ENCODE data around the gene FUT9.
"Not testable (repeated sequence)": the region's sequence is repeated elsewhere in the genome, so short reads cannot be mapped to it uniquely, and the experiment has no call there.

FUT9 gene

DNA sequence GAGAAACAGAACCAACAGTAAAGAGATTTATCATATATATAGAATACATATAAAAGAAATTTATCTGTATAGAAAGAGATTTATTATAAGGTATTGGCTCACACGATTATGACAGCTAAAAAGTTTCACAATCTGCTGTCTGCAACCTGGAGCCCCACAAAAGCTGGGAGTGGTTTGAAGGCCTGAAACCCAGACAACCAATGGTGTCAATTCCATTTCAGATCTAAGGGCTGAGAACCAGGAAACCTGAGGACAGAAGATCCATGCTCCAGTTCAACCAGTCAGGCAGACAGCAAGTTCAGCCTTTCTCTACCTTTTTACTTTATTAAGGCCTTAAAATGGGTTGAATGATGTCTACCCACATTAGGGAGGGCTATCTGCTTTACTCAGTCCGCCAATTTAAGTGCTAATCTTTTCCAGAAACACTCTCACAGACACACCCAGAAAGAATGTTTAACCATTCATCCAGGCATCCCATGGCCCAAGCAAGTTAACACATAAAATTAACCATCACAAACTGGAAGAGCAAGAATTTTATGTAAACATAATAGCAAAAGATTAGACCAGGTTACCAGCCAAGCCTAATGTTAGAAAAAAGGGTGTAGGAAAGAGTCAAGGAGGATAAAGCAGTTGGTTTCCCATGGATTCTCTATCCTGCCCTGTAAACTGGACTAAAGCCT lies 170.9 kb downstream of the FUT9 start:
- DNase-seq (ENCODE audit: low read depth), result no peak

DNA sequence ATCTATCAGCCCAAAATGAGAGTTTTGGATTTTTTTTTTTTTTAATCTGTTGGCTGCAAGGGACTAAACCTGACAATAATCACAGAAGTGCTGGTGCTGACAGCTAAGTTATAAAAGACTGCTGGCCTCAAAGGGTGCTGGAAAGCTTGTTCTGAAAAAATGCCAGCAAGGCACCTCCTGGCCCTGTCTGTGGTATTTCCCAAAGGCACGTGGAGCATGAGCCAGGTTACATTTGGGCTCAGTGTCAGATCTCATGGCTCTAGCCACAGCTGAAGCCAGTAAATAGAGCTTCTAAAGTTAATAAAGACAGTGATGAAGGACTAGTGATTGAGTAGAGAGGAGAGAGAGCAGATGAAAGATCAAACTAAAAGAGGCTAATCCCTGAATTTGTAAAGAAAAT lies 178.9 kb downstream of the FUT9 start:
- no peak for DNase-seq (ENCODE audit: low read depth)

DNA sequence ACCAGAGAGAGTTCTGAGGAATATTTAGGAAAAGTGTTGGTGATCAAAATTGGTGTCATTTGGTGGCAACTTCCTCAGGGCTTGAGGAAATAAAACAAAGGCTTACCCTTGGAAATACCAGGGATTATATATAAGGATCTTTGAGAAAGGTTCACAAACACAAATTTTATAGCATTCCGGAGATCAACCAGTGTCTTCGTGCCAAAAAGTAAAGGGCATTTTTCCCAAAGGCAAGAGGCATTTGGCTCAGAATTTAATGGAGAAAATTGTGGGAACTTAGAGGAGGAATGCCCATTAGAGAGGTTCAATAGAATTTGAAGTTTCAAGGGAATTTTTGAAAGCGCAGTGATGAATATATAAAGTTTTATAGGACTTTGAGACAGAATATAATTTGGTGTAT lies 179.5 kb downstream of the FUT9 start:
- no peak for DNase-seq (ENCODE audit: low read depth)

DNA sequence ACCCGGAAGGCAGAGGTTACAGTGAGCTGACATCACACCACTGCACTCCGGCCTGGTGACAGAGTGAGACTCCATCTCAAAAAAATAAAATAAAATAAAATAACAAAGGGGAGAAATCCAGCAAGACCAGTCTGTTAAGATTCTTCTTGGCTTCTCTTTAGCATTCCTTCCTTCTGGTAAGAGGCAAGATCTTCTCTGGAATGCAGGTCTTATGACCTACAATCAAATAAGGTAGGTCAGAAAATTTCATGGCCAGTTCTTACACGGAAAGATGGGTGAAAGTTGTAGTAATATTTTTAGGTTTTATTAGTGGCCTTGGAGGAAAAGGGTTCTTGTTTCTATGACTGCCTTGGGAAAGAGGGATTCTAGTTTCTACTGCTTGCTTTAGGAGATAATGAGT lies 180.9 kb downstream of the FUT9 start:
- DNase-seq (ENCODE audit: low read depth), result no peak

DNA sequence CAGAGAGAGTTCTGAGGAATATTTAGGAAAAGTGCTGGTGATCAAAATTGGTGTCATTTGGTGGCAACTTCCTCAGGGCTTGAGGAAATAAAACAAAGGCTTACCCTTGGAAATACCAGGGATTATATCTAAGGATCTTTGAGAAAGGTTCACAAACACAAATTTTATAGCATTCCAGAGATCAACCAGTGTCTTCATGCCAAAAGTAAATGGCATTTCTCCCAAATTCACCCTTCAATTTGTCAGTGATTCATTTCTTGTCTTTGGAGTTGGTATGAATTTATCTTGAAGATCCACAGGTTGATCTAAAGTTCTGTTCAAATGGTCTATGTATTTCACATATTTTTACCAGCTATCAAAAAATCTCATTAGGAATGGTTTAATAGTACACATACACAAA lies 181.5 kb downstream of the FUT9 start:
- DNase-seq (ENCODE audit: low read depth), result no peak

DNA sequence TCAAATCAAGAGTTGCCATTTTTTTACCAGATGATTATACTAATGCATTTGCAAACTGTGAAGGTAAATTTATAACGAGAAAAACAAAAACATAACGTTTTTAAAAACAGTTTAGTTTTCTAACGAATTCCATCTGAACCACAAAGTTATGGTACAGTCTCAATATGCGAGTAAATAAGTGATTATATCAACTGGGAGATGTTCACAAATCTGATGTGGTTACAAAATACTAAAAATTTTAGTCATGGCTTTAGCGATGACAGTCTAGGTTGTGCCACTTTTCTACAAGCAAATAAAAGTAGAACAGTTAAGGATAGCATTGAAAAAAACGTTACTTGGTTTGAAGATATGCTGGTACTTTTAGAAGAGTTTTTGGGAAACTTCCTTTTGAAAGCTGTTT lies 186.8 kb downstream of the FUT9 start:
- DNase-seq (ENCODE audit: low read depth), result no peak

DNA sequence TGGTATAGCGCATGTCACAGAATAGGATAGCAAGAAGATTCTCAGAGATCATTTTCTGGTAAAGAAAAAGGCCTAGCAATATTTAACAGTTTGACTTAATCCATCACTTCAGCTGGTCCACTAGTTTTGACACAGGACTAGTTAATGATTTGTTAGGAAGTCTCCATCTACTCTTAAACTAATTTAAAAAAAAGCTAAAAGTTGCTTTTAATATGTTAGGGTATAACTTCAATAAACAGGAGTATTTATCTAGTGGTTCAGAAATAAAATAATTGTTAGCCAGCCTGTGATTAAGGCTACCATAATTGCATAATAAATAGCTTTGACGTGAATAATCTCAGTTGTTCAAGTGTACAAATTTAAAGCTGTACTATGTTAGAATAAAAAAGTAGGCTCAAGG lies 195.6 kb downstream of the FUT9 start:
- DNase-seq (ENCODE audit: low read depth), result no peak

DNA sequence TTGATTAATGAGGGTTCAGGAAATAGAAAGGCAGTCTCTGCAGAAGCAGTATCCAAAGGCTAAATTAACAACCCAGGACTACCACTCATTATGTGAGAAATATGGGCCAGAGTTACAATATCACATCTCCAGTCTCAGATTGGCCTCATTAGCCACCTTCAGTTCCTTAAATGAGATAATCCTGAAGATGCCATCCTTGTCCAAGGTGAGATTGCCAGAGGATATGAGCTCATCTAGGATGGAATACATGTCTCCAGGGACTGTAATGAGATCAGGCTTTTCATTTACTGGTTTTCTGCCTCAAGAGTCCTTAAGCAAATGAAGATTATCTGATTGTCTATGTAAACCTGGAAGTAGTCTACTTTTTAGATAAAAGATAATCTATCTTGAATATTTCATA lies 196.3 kb downstream of the FUT9 start:
- DNase-seq (ENCODE audit: low read depth), result no peak

DNA sequence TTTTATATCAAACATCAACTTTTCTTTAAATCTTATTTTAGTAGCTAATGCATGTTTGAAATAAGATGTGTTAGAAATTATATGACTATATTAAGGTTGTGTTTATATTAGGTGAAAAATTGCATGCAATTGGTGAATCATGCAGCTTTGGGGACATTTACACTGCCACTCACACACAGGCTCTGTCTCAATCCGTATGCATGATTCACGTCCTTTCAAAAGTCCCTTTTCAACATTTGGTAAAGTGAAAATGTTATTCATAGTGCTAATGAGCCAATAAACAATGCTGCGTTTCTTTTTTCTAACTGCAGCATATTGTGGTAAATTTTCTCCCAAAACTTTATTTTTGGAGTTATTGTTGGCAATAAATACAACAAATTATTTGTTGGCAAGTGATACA lies 198.0 kb downstream of the FUT9 start:
- DNase-seq (ENCODE audit: low read depth), result no peak

DNA sequence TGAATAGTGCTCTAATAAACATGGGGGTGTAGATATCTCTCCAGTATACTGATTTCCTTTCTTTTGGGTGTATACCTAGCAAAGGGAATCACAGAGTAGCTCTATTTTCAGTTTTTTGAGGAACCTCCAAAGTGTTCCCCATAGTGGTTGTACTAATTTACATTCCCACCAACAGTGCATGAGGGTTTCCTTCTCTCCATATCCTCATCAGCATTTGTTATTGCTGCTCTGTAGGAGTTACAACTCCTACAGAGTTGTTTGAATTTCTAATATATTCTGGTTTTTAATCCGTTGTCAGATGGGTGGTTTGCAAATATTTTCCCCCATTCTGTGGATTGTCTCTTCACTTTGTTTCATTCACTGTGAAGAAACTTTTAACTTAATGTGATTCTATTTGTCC lies 207.9 kb downstream of the FUT9 start:
- DNase-seq (ENCODE audit: low read depth), result no peak

DNA sequence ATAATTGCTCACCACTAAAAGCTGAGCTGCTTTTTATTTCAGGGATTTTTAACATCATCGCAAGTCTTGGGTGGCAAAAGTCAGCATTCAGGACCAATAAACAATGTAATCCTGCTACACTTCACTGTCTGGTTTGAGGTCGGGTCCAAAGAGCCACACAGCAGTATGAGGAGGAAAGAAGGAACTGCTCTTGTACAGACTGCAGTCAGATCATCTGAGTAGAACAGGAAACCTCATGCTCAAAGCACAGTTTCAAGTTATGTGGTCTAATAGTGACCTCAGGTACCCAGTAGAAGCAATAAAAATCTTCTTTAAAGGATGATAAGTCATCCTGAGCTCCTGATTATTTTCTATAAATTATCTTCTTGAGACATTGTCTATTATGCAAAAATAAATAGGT lies 211.4 kb downstream of the FUT9 start:
- DNase-seq (ENCODE audit: low read depth), result no peak

DNA sequence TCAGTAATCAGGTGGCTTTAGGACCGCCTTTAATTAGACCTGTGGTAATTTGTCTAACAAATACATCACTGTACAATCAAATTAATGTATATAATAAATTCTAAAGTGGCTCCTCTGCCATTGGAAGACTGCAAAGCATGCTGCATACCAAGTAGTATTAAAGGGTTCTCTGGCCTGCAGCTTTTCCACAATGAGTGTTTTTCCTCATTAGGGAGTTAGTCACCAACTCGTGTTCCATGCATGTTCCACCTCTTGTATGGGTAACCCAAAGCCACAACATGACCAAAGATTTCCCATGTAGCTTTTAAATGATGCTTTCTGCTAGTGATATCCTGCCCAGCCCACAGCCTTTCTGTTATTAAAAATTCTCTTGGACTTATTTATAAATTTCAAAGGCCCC lies 218.7 kb downstream of the FUT9 start:
- DNase-seq (ENCODE audit: low read depth), result no peak

DNA sequence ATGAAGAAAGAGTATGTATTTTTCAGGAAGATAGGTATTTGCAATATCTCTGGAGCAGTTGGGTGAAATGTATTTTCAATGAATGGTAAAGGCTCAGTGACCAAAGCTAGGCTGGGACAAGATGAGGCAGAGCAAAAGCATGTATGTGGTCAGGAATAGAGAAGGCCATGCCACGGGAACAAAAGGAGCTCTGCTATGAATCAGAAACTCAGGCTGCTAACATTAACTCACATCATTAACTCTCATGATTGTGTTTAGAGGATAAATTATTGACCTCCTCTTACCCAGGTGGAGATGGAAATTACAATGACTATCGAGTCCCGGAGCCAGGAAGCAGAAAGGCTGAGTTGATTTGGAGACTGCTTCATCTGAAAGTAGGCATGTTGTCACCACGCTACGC lies 220.2 kb downstream of the FUT9 start:
- DNase-seq (ENCODE audit: low read depth), result no peak

DNA sequence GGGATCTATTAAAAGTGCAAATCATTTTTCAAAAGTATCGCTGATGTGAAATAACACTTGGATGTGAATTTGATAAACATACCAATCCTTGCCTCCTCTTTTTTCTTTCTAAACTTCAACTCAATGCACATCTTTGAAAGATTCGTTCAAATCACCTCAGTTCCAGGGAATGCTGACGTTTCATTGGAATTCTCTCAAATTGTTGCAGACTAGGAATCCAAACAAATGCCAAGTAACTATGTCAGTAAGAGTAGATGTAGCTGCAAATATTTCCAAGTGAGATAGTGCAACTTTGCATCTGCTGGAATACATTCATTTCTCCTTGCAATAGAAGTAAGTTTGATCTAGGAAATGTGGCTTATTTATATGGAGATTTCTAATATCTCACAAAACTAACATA lies 220.7 kb downstream of the FUT9 start:
- no peak for DNase-seq (ENCODE audit: low read depth)

DNA sequence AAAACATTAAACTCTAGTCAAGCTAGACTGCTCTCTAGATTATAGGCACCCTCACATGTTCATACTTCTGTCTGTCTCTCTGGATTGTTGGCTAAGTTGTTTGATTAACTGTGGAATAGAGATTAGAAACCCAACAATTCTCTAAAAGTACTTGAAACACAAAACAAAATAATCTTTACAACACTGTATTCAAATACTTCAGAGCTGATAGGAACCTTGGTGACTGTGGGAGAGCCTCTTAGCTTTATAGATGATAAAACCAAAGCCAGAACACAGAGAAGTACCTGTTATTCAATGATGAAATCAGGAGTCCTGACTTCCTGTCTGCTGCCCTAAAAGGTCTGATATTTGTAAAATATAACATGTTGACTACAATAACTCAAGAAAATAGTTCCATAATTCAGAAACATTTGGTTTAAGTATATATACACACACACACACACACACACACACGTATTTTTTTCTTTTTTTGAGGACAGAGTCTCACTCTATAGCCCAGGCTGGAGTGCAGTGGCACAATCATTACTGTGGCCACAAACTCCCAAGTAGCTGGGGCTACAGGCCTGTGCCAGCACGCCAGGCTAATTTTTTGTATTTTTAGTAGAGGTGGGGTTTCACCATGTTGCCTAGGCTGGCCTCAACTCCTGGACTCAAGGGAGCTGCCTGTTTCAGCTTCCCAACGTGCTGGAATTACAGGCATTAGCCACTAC lies 222.0 kb downstream of the FUT9 start:
- DNase-seq (ENCODE audit: low read depth), result no peak

DNA sequence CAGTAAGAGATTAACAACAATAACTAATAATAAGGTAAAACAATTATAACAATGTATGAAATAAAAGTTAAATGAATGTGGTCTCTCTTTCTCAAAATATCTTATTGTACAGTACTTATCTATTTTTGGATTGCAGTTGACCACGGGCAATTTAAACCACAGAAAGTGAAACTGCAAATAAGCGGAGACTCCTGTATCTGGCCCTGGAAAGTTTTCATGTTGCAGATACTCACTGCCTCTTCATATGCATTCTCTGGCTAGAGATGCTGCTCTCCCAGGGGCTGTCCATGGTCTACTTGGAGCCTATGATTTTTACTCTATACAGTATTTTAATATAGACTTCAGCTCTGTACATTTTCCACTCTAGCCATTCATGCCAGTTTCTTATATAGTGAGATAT lies 230.8 kb downstream of the FUT9 start:
- DNase-seq (ENCODE audit: low read depth), result no peak

DNA sequence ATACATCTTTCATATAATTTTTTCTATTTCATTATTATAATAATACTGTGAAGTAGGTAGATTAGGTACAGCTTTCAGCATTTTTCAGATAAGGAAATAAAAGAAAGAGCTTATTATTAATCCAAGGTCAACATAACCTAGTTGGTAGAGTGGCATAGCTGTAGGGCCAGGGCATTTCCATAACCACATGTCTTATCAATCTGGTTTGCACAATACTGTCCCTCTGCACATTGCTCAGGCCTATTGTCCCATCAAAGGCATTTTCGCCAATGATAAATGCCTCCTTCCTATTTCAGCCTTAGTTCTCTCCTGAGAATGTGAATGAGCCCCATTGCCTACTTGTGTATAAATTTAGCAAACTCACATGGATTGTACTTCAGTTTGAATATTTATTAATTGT lies 234.0 kb downstream of the FUT9 start:
- DNase-seq (ENCODE audit: low read depth), result no peak

DNA sequence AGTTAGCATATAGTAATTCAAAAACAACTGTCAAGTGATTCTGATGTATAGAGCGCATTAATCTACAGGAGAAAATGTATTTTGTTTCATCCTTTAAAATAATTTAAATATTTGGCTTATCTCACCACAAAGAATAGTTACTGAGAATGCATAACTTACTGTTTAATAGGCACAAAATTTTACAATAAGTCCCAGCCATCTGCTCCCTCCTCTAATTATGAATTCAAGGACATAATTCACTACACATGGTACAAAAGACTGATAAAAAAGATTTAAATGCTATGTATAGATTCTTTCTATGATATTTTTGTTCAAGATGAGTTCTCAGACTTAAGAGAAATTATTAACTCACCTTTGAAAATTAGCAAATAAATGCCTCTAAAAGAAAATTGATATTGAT lies 242.0 kb downstream of the FUT9 start:
- DNase-seq (ENCODE audit: low read depth), result no peak

DNA sequence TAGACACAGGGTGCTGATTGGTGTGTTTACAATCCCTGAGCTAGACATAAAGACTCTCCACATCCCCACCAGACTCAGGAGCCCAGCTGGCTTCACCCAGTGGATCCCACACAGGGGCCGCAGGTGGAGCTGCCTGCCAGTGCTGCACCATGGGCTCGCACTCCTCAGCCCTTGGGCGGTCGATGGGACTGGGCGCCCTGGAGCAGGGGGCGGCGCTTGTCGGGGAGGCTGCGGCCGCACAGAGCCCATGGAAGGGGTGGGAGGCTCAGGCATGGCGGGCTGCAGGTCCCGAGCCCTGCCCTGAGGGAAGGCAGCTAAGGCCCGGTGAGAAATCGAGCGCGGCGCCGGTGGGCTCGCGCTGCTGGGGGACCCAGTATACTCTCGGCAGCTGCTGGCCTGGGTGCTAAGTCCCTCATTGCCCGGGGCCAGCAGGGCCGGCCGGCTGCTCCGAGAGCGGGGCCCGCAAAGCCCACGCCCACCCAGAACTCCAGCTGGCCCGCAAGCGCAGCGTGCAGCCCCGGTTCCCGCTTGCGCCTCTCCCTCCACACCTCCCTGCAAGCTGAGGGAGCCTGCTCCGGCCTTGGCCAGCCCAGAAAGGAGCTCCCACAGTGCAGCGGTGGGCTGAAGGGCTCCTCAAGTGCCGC lies 245.1 kb downstream of the FUT9 start:
- DNase-seq (ENCODE audit: low read depth), result not testable (repeated sequence)
